Testis (tissue), 3 donors: ENCODE results near the gene C1orf116. TPM values are rescaled to one million over a fixed set of nuclear protein-coding genes. Genes with fewer than 3 reads are reported as not detected.
A peak's percentile ranks its signal among the peaks of the same experiment; 100 is the strongest.

Experiments
- DNase-seq: peaks from one replicate; pipeline ENCODE4 v3.0.0-alpha.2; 2019
- H3K27ac ChIP-seq, 2 donors: fragments of 200-600 bp; sonication (generic); one replicate each; pipeline ENCODE4 v1.5.1; 2019
- H3K27me3 ChIP-seq: fragments of 200-600 bp; sonication (generic); one replicate; pipeline ENCODE4 v1.5.1; 2019
- H3K36me3 ChIP-seq: fragments of 200-600 bp; sonication (generic); one replicate; pipeline ENCODE4 v1.5.1; 2017; ENCODE audit warnings: low read depth; ENCODE audit errors: missing control alignments
- H3K4me1 ChIP-seq: fragments of 200-600 bp; sonication (generic); one replicate; pipeline ENCODE4 v1.5.1; 2019
- H3K4me3 ChIP-seq, 2 donors: fragments of 200-600 bp; sonication (generic); one replicate each; pipeline ENCODE4 v1.5.1; 2017 to 2019
- H3K9me3 ChIP-seq: fragments of 200-600 bp; sonication (generic); one replicate; pipeline ENCODE4 v1.5.1; 2017
- POLR2A ChIP-seq: fragments of 450-650 bp; IDR thresholded peaks from one replicate; pipeline ENCODE4 v1.6.1; 2017; ENCODE audit warnings: antibody characterized with exemption, mild to moderate bottlenecking, moderate library complexity
- WGBS, 2 donors: methylation state at CpG; one replicate each; pipeline ENCODE4 v1.1.5; 2018; 5-methylcytosine and 5-hydroxymethylcytosine counted together
- intact Hi-C: fragments of 100-400 bp; cut with DNase I; formaldehyde crosslinking; loops from one replicate; pipeline ENCODE4 v1.15.1; 2023; ENCODE audit warnings: low total_unique reads
- polyA plus RNA-seq: library from polyadenylated mRNA; stranded (reverse); fragments of 350-450 nt; fragmentation: Illumina TruSeq; extraction: RNeasy Lipid Tissue Mini Kit (QIAGEN cat#74804); gene quantifications from one replicate; pipeline ENCODE4 v1.2.3, GENCODE V29; 2014; ENCODE audit warnings: low read depth, low replicate concordance; ENCODE audit not compliant: insufficient read depth
- total RNA-seq, 2 donors: library from RNA; depleted of rRNA; stranded (reverse); fragments of >200 nt; gene quantifications; one replicate each; pipeline ENCODE4 v1.2.3, GENCODE V29; 2016
- TF ChIP-seq, protein P1 (sequence below), 3 experiments: fragments of 450-650 bp in 2 of 3; fragments of 200-600 bp in 1 of 3; sonication (generic) in 1 of 3; IDR thresholded peaks; one replicate each; pipeline ENCODE4 v1.5.1; 2016 to 2019; ENCODE audit warnings: antibody characterized with exemption in 3 of 3, mild to moderate bottlenecking in 2 of 3, moderate library complexity in 1 of 3

Gene C1orf116
- total and polyA plus RNA-seq, 3 donors from 2014 or later: 0.31 to 0.88 (median 0.71) TPM

DNA sequence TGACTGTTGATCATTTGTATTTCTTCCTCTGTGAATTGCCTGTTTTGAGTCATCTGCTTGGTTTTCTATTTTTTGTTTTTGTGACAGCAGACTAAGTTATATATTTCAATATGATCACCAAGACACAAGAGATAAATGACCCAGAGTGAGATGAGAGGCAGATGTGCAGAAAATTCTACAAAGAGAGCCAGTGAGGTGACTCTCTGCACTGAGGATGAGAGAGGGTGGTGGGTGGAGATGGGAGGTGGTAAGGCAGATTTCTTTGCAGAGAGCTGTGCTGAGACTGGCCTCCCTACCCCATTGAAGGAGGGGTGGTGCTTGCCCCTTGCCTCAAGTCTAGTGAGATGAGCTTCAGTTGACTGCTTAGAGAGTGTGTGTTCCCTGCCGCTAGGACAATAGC lies 44.7 kb downstream of the C1orf116 start:
- H3K4me1 ChIP-seq: no peaks in the 10 kb centered on the region
- 95% methylated on average over 1 of the region's 1 CpG; no CpG with 5 or more reads in 1 of the 2 donors for WGBS, 2 donors
- H3K4me3 ChIP-seq: no peak overlapping the region
- DNase-seq: no peak
- H3K9me3 ChIP-seq: no peaks in the 10 kb centered on the region
- intact Hi-C loops: no loop called here
- H3K36me3 ChIP-seq: no peaks in the 10 kb centered on the region
- H3K27ac ChIP-seq: no peak overlapping the region
- TF ChIP-seq, protein P1, sequence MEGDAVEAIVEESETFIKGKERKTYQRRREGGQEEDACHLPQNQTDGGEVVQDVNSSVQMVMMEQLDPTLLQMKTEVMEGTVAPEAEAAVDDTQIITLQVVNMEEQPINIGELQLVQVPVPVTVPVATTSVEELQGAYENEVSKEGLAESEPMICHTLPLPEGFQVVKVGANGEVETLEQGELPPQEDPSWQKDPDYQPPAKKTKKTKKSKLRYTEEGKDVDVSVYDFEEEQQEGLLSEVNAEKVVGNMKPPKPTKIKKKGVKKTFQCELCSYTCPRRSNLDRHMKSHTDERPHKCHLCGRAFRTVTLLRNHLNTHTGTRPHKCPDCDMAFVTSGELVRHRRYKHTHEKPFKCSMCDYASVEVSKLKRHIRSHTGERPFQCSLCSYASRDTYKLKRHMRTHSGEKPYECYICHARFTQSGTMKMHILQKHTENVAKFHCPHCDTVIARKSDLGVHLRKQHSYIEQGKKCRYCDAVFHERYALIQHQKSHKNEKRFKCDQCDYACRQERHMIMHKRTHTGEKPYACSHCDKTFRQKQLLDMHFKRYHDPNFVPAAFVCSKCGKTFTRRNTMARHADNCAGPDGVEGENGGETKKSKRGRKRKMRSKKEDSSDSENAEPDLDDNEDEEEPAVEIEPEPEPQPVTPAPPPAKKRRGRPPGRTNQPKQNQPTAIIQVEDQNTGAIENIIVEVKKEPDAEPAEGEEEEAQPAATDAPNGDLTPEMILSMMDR (IDR thresholded peaks at IDR 0.05): no peak
- TF ChIP-seq POLR2A: no peak
- H3K27me3 ChIP-seq: no peaks in the 10 kb centered on the region

DNA sequence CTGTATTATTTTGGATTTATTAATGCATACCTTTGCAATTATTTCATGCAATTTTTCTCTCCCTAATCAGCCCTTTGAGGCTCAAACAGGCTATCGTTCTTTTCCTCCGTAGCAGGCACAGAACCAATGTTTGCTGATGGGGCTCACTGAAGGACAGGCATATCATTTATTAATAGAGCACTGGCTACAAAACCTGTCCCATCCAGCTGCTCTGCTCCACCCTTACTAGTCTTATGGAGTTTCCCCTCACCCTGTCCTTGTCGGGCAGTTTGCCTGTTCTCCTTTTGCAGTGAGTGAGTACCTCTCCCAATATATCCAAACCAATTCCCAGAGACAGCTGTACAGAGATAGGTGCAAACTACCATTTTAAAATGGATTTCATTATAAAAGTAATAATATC lies 45.7 kb downstream of the C1orf116 start:
- WGBS, 2 donors: 87 to 90% methylated on average over 3 of the region's 3 CpGs
- no peaks in the 10 kb centered on the region for H3K4me1 ChIP-seq
- intact Hi-C loops: no loop called here

DNA sequence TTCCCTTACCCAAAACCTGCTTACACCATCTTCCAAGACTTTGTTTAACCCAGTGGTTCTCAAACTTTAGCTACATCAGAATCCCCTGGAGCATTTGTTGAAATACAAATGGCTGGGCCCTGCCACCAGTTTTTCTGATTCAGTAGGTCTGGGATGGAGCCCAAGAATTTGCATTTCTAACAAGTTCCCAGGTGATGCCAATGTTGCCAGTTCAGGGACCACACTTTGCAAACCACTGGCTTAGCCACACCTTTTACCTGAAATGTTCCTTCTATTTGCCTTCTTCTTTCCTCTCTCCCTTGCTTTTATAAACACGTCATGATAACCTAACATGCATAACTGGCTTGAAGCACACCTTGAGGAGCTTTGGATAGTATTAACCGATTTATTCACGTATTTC lies 46.2 kb downstream of the C1orf116 start:
- H3K36me3 ChIP-seq: no peaks in the 10 kb centered on the region
- DNase-seq: no peak
- H3K4me3 ChIP-seq: no peak overlapping the region
- TF ChIP-seq, protein P1 (IDR thresholded peaks at IDR 0.05): no peak
- TF ChIP-seq POLR2A: no peak
- no peaks in the 10 kb centered on the region for H3K9me3 ChIP-seq
- no peaks in the 10 kb centered on the region for H3K27me3 ChIP-seq
- H3K27ac ChIP-seq: no peak overlapping the region
- no peaks in the 10 kb centered on the region for H3K4me1 ChIP-seq
- 91 to 94% methylated on average over 3 of the region's 3 CpGs for WGBS, 2 donors
- intact Hi-C loops: no loop called here

More for the DNA sequence above, 45.7 kb downstream of the C1orf116 start:
- Histone ChIP-seq H3K27me3 (no peaks in the 10 kb centered on the region), H3K36me3 (no peaks in the 10 kb centered on the region), H3K27ac (no peak overlapping the region), H3K4me3 (no peak overlapping the region), H3K9me3 (no peaks in the 10 kb centered on the region)
- TF ChIP-seq, protein P1 (IDR thresholded peaks at IDR 0.05): no peak
- TF ChIP-seq POLR2A: no peak
- no peak for DNase-seq

DNA sequence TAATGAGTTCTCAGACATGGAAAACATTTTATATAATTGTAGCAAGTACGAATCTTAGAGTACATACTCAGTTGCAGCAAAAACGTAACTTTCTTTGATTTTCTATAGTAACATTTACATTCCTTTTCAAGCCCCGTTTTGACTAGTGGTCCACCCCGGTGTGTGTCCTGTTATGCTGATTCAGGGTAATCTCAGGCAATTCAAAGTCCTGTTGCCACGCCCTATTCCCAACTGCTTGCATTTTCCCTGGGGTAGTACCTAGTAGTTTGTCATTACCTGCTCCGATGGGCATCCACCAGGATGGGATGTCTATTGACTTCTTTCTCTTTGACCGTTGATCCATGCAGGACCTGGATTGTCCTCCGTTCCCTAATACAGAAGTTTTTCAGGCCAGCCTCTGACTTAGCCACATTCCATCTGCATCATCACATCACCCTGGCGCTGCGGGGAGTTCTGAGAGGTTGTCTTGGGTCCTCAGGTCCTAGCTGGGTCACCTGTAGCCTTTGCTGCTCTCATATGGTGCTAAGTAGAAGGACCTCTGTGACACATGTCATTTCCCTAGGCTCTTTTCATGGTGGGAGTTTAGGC lies 47.3 kb downstream of the C1orf116 start:
- intact Hi-C loops: no loop called here
- TF ChIP-seq, protein P1 (IDR thresholded peaks at IDR 0.05): no peak
- no peak for TF ChIP-seq POLR2A
- H3K4me3 ChIP-seq: no peak overlapping the region

DNA sequence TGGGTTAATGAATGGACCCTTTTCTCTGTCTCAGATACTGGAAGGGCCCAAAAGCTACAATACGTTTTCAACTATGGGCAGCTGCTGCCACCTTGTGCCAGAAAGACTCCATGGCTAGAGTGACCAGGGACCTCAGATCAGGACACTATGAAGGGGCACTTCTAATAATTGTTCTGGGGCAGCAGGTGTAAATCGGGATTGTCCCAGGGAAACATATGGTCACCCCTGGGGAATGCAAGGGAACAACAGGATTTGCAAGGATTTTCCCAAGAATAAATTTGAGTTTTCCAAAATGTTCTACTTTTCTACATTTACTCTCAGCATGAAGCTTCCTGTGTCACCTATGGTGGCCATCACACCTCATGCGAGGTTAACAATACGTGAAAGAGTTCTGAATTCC lies 50.3 kb downstream of the C1orf116 start:
- intact Hi-C loops: no loop called here
- no peaks in the 10 kb centered on the region for H3K9me3 ChIP-seq
- H3K27me3 ChIP-seq: no peaks in the 10 kb centered on the region
- 42 to 51% methylated on average over 4 of the region's 4 CpGs for WGBS, 2 donors
- H3K4me1 ChIP-seq: no peaks in the 10 kb centered on the region
- no peak overlapping the region for H3K4me3 ChIP-seq
- H3K27ac ChIP-seq: no peak overlapping the region
- TF ChIP-seq, protein P1 (IDR thresholded peaks at IDR 0.05): peak in 2 of 3 experiments; percentile 31 to 39
- no peak for TF ChIP-seq POLR2A
- H3K36me3 ChIP-seq: no peaks in the 10 kb centered on the region
- peak; percentile 73 for DNase-seq

More for the DNA sequence above, 47.3 kb downstream of the C1orf116 start:
- DNase-seq: no peak
- Histone ChIP-seq H3K36me3 (no peaks in the 10 kb centered on the region), H3K4me1 (no peaks in the 10 kb centered on the region), H3K9me3 (no peaks in the 10 kb centered on the region), H3K27ac (no peak overlapping the region), H3K27me3 (no peaks in the 10 kb centered on the region)
- 70 to 72% methylated on average over 10 of the region's 10 CpGs for whole genome bisulfite sequencing, 2 donors
